Measurements from ENCODE around the gene SKIL.

DNA sequence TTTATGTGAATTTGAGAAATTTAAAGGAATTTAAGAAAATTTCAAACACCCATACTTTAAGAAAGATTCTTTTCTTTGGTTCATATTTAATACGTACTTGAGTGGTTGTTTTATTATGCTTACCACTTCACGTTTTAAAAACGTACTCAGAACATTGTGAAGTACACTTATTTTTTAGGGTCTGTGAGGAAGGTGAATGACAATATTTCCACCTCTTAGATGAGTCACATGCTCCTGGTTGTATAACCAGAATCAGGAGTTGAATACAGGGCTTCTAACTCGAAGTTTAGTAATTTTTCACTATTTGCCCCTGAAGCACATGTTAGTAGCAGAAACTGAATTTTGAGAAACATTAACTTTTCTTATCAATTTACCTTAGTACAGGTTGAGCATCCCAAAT is 7.5 kb downstream of the SKIL start:
- TF ChIP-seq, protein P1, sequence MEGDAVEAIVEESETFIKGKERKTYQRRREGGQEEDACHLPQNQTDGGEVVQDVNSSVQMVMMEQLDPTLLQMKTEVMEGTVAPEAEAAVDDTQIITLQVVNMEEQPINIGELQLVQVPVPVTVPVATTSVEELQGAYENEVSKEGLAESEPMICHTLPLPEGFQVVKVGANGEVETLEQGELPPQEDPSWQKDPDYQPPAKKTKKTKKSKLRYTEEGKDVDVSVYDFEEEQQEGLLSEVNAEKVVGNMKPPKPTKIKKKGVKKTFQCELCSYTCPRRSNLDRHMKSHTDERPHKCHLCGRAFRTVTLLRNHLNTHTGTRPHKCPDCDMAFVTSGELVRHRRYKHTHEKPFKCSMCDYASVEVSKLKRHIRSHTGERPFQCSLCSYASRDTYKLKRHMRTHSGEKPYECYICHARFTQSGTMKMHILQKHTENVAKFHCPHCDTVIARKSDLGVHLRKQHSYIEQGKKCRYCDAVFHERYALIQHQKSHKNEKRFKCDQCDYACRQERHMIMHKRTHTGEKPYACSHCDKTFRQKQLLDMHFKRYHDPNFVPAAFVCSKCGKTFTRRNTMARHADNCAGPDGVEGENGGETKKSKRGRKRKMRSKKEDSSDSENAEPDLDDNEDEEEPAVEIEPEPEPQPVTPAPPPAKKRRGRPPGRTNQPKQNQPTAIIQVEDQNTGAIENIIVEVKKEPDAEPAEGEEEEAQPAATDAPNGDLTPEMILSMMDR (conservative IDR thresholded peaks at IDR 0.05; ENCODE audit: low read depth, low read length), result no peak
- no peak for TF ChIP-seq EZH2 (IDR thresholded peaks at IDR 0.05; ENCODE audit: low read length, unreplicated experiment)
- TF ChIP-seq EZH2phosphoT487 (IDR thresholded peaks at IDR 0.05; ENCODE audit: borderline replicate concordance, low read length), result no peak

Measured in PC-3 (cell line).